HL-60 (cell line): ENCODE data around the gene ETFBKMT.
"Not testable (repeated sequence)": the region's sequence is repeated elsewhere in the genome, so short reads cannot be mapped to it uniquely, and the experiment has no call there.

Source experiments
- DNase-seq, 2 experiments: peaks; one replicate each; pipeline ENCODE4 v3.0.0-alpha.2; 2010 to 2020; ENCODE audit warnings: low read depth in 1 of 2, low spot score in 1 of 2
- H3K27ac ChIP-seq: fragments of 250-450 bp; sonication (Bioruptor Pico); replicated peaks from 2 replicates; pipeline ENCODE4 v1.5.1; 2020; ENCODE audit warnings: mild to moderate bottlenecking, moderate library complexity
- H3K27me3 ChIP-seq: fragments of 250-450 bp; sonication (Bioruptor Pico); 2 replicates; pipeline ENCODE4 v1.5.1; 2021; ENCODE audit warnings: mild to moderate bottlenecking, moderate library complexity; ENCODE audit not compliant: insufficient read depth, poor library complexity, severe bottlenecking
- H3K4me3 ChIP-seq: replicated peaks from 2 replicates; pipeline ENCODE4 v1.5.1; 2011; ENCODE audit warnings: mild to moderate bottlenecking, control low read depth, low read length; ENCODE audit not compliant: insufficient read depth
- CTCF ChIP-seq: IDR thresholded peaks from one replicate; pipeline ENCODE4 v1.5.1; 2011; ENCODE audit warnings: low read length, control low read depth, inconsistent platforms; ENCODE audit not compliant: insufficient read depth
- GABPA ChIP-seq: IDR thresholded peaks from 2 replicates; pipeline ENCODE4 v1.6.1; 2012; ENCODE audit warnings: low read depth
- POLR2AphosphoS5 ChIP-seq: IDR thresholded peaks from 2 replicates; pipeline ENCODE4 v1.6.1; 2012; ENCODE audit warnings: low read depth
- REST ChIP-seq: IDR thresholded peaks from 2 replicates; pipeline ENCODE4 v1.6.1; 2012; ENCODE audit warnings: low read depth; ENCODE audit not compliant: insufficient replicate concordance
- SPI1 ChIP-seq: IDR thresholded peaks from 2 replicates; pipeline ENCODE4 v1.6.1; 2012; ENCODE audit warnings: low read depth, mild to moderate bottlenecking, borderline replicate concordance

ETFBKMT gene

GRCh38 chr12:31712877-31713276 lies 53.4 kb downstream of the ETFBKMT start:
- no peak overlapping the region for H3K27ac ChIP-seq

GRCh38 chr12:31714406-31715271 lies 55.2 kb downstream of the ETFBKMT start:
- DNase-seq = no peak
- no peak for TF ChIP-seq POLR2AphosphoS5
- no peak for TF ChIP-seq GABPA
- TF ChIP-seq SPI1 = no peak
- TF ChIP-seq REST = no peak
- no peak for TF ChIP-seq CTCF
- H3K4me3 ChIP-seq = no peak overlapping the region
- H3K27ac ChIP-seq = peak overlapping the region; percentile 60
- H3K27me3 ChIP-seq = no peaks in the 10 kb centered on the region

More at GRCh38 chr12:31712877-31713276, 53.4 kb downstream of the ETFBKMT start:
- no peak for DNase-seq
- TF ChIP-seq SPI1 (no peak), REST (no peak), POLR2AphosphoS5 (no peak)
- Histone ChIP-seq H3K4me3 (no peak overlapping the region), H3K27me3 (no peaks in the 10 kb centered on the region)

GRCh38 chr12:31715283-31715825 lies 55.9 kb downstream of the ETFBKMT start:
- Histone ChIP-seq H3K27ac (peak overlapping the region; percentile 60), H3K4me3 (no peak overlapping the region), H3K27me3 (no peaks in the 10 kb centered on the region)
- DNase-seq = peak; percentile 39 to 47
- TF ChIP-seq REST (peak; percentile 24), SPI1 (peak; percentile 64; the same call in 1 of the 2 replicates), GABPA (no peak), POLR2AphosphoS5 (no peak), CTCF (no peak)

GRCh38 chr12:31716998-31717397 lies 57.5 kb downstream of the ETFBKMT start:
- DNase-seq, H3K27me3 ChIP-seq, H3K4me3 ChIP-seq, H3K27ac ChIP-seq: not testable (repeated sequence)

- not testable (repeated sequence) for H3K27me3 ChIP-seq, DNase-seq, H3K27ac ChIP-seq, H3K4me3 ChIP-seq
Measured at GRCh38 chr12:31718542-31719198, 59.2 kb downstream of the ETFBKMT start.
